Endothelial cell of umbilical vein (primary cell): ENCODE data around the gene DEGS1. TPM values are rescaled to one million over a fixed set of nuclear protein-coding genes. Genes with fewer than 3 reads are reported as not detected.

Source experiments
- BruUV-seq: library from RNA; stranded (reverse); fragments of 400-500 nt; replicated peaks from 2 replicates; lab custom pipeline; 2021; lab: Mats Ljungman, UMichigan
- CTCF ChIA-PET: fragments of 300-600, 350-600 bp; sonication (Branson Sonifier 250); formaldehyde crosslinking; loops from one replicate; lab custom pipeline; 2021; ENCODE audit warnings: antibody characterized with exemption, inconsistent platforms; lab: Charles Lee
- POLR2A ChIA-PET: fragments of 300-600, 350-600 bp; sonication (Branson Sonifier 250); formaldehyde crosslinking; loops from one replicate; lab custom pipeline; 2021; ENCODE audit warnings: antibody characterized with exemption, inconsistent platforms; lab: Charles Lee
- DNase-seq: peaks from one replicate; pipeline ENCODE4 v3.0.0-alpha.2; 2011; ENCODE audit warnings: low read depth, low spot score
- FAIRE-seq: peaks from 2 replicates; lab custom pipeline; 2011; peaks lifted over from hg19 to GRCh38; lab: Jason Lieb, UNC
- H2AFZ ChIP-seq: 2 replicates; pipeline ENCODE4 v1.6.0; 2012; ENCODE audit warnings: low read depth, low read length, control low read depth, inconsistent platforms
- H3K27ac ChIP-seq: 2 replicates; pipeline ENCODE4 v1.5.1; 2011; ENCODE audit warnings: low read depth, mild to moderate bottlenecking, control low read depth, low read length, moderate library complexity; ENCODE audit not compliant: insufficient read depth
- H3K27me3 ChIP-seq, 2 experiments: 2 replicates each; pipeline versions ENCODE4 v1.6.0 to v1.6.1; 2011; ENCODE audit warnings: low read length in 2 of 2, mixed read lengths in 1 of 2; ENCODE audit not compliant: control insufficient read depth in 2 of 2, insufficient read depth in 2 of 2
- H3K36me3 ChIP-seq, 2 experiments: 2 replicates in 1 of 2; 3 replicates in 1 of 2; pipeline ENCODE4 v1.5.1; 2011; ENCODE audit warnings: low read length in 2 of 2, mild to moderate bottlenecking in 1 of 2, moderate library complexity in 1 of 2; ENCODE audit not compliant: control insufficient read depth in 2 of 2, insufficient read depth in 2 of 2; ENCODE audit errors: extremely low read depth in 1 of 2
- H3K4me1 ChIP-seq: 3 replicates; pipeline ENCODE4 v1.5.1; 2011; ENCODE audit warnings: mild to moderate bottlenecking, low read length; ENCODE audit not compliant: control insufficient read depth, insufficient read depth; ENCODE audit errors: extremely low read depth
- H3K4me2 ChIP-seq: 2 replicates; pipeline ENCODE4 v1.6.1; 2011; ENCODE audit warnings: low read length, control low read depth, mixed read lengths; ENCODE audit not compliant: insufficient read depth
- H3K4me3 ChIP-seq, 3 experiments: fragments of 200-600 bp in 1 of 3; sonication (generic), shearing (Covaris generic) in 1 of 3; replicated peaks in 1 of 3; 2 replicates each; pipeline ENCODE4 v1.5.1; 2011 to 2016; ENCODE audit warnings: control low read depth in 3 of 3, low read length in 3 of 3, mild to moderate bottlenecking in 2 of 3, inconsistent platforms in 1 of 3, low read depth in 1 of 3, moderate library complexity in 1 of 3; ENCODE audit not compliant: insufficient read depth in 1 of 3
- H3K79me2 ChIP-seq: 2 replicates; pipeline ENCODE4 v1.6.0; 2012; ENCODE audit warnings: low read length, inconsistent platforms; ENCODE audit not compliant: control insufficient read depth, insufficient read depth
- H3K9ac ChIP-seq: replicated peaks from 2 replicates; pipeline ENCODE3; 2011; ENCODE audit warnings: low read length, control low read depth; ENCODE audit not compliant: insufficient read depth; ENCODE audit errors: extremely low read depth
- H3K9me1 ChIP-seq: replicated peaks from 3 replicates; pipeline ENCODE4 v1.6.0; 2011; ENCODE audit warnings: mild to moderate bottlenecking, low read length; ENCODE audit not compliant: control insufficient read depth, insufficient read depth; ENCODE audit errors: extremely low read depth
- H3K9me3 ChIP-seq: replicated peaks from 2 replicates; pipeline ENCODE4 v1.5.1; 2012; ENCODE audit warnings: low read length, inconsistent platforms; ENCODE audit not compliant: control insufficient read depth, insufficient read depth
- H4K20me1 ChIP-seq: replicated peaks from 2 replicates; pipeline ENCODE3; 2011; ENCODE audit warnings: mild to moderate bottlenecking, low read length; ENCODE audit not compliant: control insufficient read depth, insufficient read depth; ENCODE audit errors: extremely low read depth
- CTCF ChIP-seq, 2 donors: IDR thresholded peaks; 1 replicate in 1 of 2; 2 replicates in 1 of 2; pipeline ENCODE4 v1.5.1; 2011; ENCODE audit warnings: low read length in 2 of 2, mild to moderate bottlenecking in 2 of 2, moderate library complexity in 2 of 2, control low read depth in 1 of 2, inconsistent platforms in 1 of 2, low read depth in 1 of 2; ENCODE audit not compliant: insufficient read depth in 1 of 2; ENCODE audit errors: extremely low read depth in 1 of 2
- EZH2 ChIP-seq: IDR thresholded peaks from 2 replicates; pipeline ENCODE4 v1.6.1; 2012; ENCODE audit warnings: borderline replicate concordance, low read depth, mild to moderate bottlenecking, moderate library complexity, low read length, inconsistent platforms; ENCODE audit not compliant: severe bottlenecking
- FOS ChIP-seq: IDR thresholded peaks from 2 replicates; pipeline ENCODE4 v1.6.1; 2011; ENCODE audit warnings: mild to moderate bottlenecking, low read length, moderate library complexity, borderline replicate concordance; ENCODE audit not compliant: insufficient read depth
- GATA2 ChIP-seq: IDR thresholded peaks from 2 replicates; pipeline ENCODE4 v1.7.0; 2011; ENCODE audit warnings: low read depth, mild to moderate bottlenecking, moderate library complexity, mixed read lengths, low read length; ENCODE audit not compliant: insufficient read length, insufficient read depth
- JUN ChIP-seq: IDR thresholded peaks from 2 replicates; pipeline ENCODE4 v1.6.1; 2011; ENCODE audit warnings: borderline replicate concordance, low read depth; ENCODE audit not compliant: insufficient read length, insufficient read depth
- MYC ChIP-seq: IDR thresholded peaks from one replicate; pipeline ENCODE4 v1.6.1; 2011; ENCODE audit warnings: mild to moderate bottlenecking, low read depth, low read length
- POLR2A ChIP-seq: IDR thresholded peaks from 2 replicates; pipeline ENCODE4 v1.6.1; 2012; ENCODE audit warnings: low read depth, mild to moderate bottlenecking, control low read depth, low read length
- POLR2AphosphoS5 ChIP-seq: IDR thresholded peaks from 2 replicates; pipeline ENCODE4 v1.6.1; 2012; ENCODE audit warnings: low read depth, mild to moderate bottlenecking, control low read depth, low read length, moderate library complexity; ENCODE audit not compliant: insufficient read depth
- dilution Hi-C: fragments of 300-500 bp; cut with MboI; formaldehyde crosslinking; loops from one replicate; pipeline ENCODE4 v1.15.0; 2019; ENCODE audit warnings: low sequenced_read_pairs; ENCODE audit not compliant: extremely low pct_ligation_motif_present
- intact Hi-C: fragments of 100-400 bp; cut with micrococcal nuclease; formaldehyde crosslinking; loops from one replicate; pipeline ENCODE4 v1.10.0; 2022
- polyA plus RNA-seq, 4 experiments: library from polyadenylated mRNA; depleted of rRNA in 3 of 4; stranded (reverse) in 3 of 4; unstranded in 1 of 4; fragments of >200 nt; gene quantifications; 2 replicates each; pipeline versions ENCODE4 v1.2.1 to v1.2.3, GENCODE V29; 2011 to 2012; ENCODE audit warnings: missing spikeins in 1 of 4
- total RNA-seq: library from RNA; stranded (reverse); gene quantifications from 2 replicates; pipeline ENCODE4 v1.2.3, GENCODE V29; 2021
- TF ChIP-seq, protein P1 (sequence below): IDR thresholded peaks from 2 replicates; pipeline ENCODE4 v1.6.1; 2011; ENCODE audit not compliant: insufficient read depth, insufficient read length

The DEGS1 gene
- total and polyA plus RNA-seq, 2 donors (not counting 3 experiments of a cell fraction or from before 2014, with no cell fraction given), result 85.8 to 137 TPM

DNA sequence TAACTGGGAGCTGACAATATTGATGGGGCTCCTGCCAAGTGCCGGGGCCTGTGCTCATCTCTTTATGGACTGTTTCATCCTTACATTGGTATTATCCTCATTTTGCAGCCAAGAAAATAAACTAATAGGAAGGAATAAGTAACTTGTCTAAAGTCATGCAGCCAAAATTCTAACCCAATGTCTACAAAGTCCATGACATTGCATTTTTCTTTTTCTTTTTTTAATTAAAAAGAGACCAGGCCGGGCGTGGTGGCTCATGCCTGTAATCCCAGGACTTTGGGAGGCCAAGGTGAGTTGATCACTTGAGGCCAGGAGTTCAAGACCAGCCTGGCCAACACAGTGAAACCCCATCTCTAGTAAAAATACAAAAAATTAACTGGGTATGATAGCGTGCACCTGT is 18.8 kb downstream of the DEGS1 start:
- Histone ChIP-seq H3K27me3 (no peaks in the 10 kb centered on the region), H3K4me3 (no peak overlapping the region), H3K9ac (no peak overlapping the region), H3K27ac (no peak overlapping the region), H3K79me2 (no peaks in the 10 kb centered on the region), H3K9me1 (no peaks in the 10 kb centered on the region), H3K36me3 (no peaks in the 10 kb centered on the region), H3K4me2 (no peak overlapping the region), H3K4me1 (peaks cover 16% of the 10 kb centered on the region), H2AFZ (no peak overlapping the region), H3K9me3 (no peaks in the 10 kb centered on the region), H4K20me1 (no peaks in the 10 kb centered on the region)
- BruUV-seq, result no TSS peak
- intact Hi-C loops (no loop called here), dilution Hi-C loops (no loop called here)
- CTCF ChIA-PET, result interaction anchor here (0.9 kb wide), 1 partner anchor 43 kb away, joined by 3 read pairs; no protein-coding TSS in a partner anchor
- POLR2A ChIA-PET, result no interaction called here
- no peak for FAIRE-seq
- TF ChIP-seq EZH2 (no peak), FOS (no peak), POLR2A (no peak), GATA2 (no peak), POLR2AphosphoS5 (no peak), MYC (no peak), JUN (no peak), CTCF (IDR thresholded peaks at IDR 0.05; ENCODE audit: extremely low read depth in 1 of 2, insufficient read depth in 1 of 2, low read depth in 1 of 2, low read length in 2 of 2) (no peak)
- TF ChIP-seq, protein P1, sequence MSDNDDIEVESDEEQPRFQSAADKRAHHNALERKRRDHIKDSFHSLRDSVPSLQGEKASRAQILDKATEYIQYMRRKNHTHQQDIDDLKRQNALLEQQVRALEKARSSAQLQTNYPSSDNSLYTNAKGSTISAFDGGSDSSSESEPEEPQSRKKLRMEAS, result no peak
- DNase-seq, result no peak
